ENCODE measurements around the gene GRK6. TPM values are rescaled to one million over a fixed set of nuclear protein-coding genes. Genes with fewer than 3 reads are reported as not detected.

GRK6 gene
- total RNA-seq, 1 donor from 2014 or later, result 28.7 TPM

DNA sequence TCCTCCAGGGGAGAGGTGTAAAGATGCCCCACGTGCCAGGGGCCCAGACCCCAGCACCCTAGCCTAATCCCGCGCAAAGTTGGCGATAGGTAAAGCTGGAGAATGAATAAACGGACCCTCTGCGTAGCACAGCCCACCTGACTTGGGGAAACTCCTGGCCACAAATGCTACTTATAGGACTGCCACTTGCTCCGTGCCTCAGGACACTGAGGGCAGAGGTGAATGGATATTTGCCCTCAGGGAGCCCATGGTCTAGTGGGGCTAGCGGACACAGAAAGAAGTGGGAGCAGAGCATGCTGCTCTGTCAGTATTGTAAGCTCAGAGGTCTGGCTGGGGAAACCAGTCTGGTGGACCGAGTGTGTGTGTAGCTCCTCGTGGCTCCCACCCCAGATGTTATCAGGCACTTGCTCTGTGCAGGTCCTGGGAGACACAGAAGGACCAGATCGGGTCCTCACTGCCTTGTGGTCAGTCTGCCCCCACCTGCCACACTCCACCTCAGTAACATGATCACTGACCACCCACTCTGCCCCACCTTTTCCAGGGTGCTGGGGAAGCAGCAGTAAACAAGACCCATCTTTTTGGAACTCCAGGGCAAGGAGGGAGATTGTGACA, 841 bp downstream of the GRK6 start:
- H3K36me3 ChIP-seq, result peaks cover 0 to 6% of the 10 kb centered on the region in 2 donors
- no peak for DNase-seq (ENCODE audit: extremely low spot score in 2 of 2)
- peak overlapping the region; percentile 89 to 95 for H3K4me3 ChIP-seq
- peaks cover 55% of the 10 kb centered on the region for H3K4me1 ChIP-seq
- TF ChIP-seq, protein P1, sequence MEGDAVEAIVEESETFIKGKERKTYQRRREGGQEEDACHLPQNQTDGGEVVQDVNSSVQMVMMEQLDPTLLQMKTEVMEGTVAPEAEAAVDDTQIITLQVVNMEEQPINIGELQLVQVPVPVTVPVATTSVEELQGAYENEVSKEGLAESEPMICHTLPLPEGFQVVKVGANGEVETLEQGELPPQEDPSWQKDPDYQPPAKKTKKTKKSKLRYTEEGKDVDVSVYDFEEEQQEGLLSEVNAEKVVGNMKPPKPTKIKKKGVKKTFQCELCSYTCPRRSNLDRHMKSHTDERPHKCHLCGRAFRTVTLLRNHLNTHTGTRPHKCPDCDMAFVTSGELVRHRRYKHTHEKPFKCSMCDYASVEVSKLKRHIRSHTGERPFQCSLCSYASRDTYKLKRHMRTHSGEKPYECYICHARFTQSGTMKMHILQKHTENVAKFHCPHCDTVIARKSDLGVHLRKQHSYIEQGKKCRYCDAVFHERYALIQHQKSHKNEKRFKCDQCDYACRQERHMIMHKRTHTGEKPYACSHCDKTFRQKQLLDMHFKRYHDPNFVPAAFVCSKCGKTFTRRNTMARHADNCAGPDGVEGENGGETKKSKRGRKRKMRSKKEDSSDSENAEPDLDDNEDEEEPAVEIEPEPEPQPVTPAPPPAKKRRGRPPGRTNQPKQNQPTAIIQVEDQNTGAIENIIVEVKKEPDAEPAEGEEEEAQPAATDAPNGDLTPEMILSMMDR (IDR thresholded peaks at IDR 0.05), result no peak
- TF ChIP-seq POLR2A (IDR thresholded peaks at IDR 0.05), result no peak
- TF ChIP-seq POLR2AphosphoS5 (IDR thresholded peaks at IDR 0.05; ENCODE audit: insufficient read depth in 1 of 2, low read depth in 1 of 2), result no peak
- intact Hi-C loops (cut with DNase I), result no loop called here
- no peaks in the 10 kb centered on the region for H3K9me3 ChIP-seq
- H3K27ac ChIP-seq, result peak overlapping the region; percentile 88
- H3K27me3 ChIP-seq, result no peaks in the 10 kb centered on the region

GRCh38 chr5:177427919-177428573, 1.6 kb downstream of the GRK6 start:
- Histone ChIP-seq H3K27ac (peak overlapping the region; percentile 20), H3K4me3 (peak overlapping the region; percentile 7 to 95), H3K36me3 (peaks cover 0 to 12% of the 10 kb centered on the region in 2 donors), H3K27me3 (no peaks in the 10 kb centered on the region), H3K4me1 (peaks cover 55% of the 10 kb centered on the region), H3K9me3 (no peaks in the 10 kb centered on the region)
- intact Hi-C loops (cut with DNase I), result no loop called here
- TF ChIP-seq POLR2A (IDR thresholded peaks at IDR 0.05) (no peak), POLR2AphosphoS5 (IDR thresholded peaks at IDR 0.05; ENCODE audit: insufficient read depth in 1 of 2, low read depth in 1 of 2) (no peak)
- TF ChIP-seq, protein P1 (IDR thresholded peaks at IDR 0.05), result no peak
- no peak for DNase-seq (ENCODE audit: extremely low spot score in 2 of 2)

DNA sequence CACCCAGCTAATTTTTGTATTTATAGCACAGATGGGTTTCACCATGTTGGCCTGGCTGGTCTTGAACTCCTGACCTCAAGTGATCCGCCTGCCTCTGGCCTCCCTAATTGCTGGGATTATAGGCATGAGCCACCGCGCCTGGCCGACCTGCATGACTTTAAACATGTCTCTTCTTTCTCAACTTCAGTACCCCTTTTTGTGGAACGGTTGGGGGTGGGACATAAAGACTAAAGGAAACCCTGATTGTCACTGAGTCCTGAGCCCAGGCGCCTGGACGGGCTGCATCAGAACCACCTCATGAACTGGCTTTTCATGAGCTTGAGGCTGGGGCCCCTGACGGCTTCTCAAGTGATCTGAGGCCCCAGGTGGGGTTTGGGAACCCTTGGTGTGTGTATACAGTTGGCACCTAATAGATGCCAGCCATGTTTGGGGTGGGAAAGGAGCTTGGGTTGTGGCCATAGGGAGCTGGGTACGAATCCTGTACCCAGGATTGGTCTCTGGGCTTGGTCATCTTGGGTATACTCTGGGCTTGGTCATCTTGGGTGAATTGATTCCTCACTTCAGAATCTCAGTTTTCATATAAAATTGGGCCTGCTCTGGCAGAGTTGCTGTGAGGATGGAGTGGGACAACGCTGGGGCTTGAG, 2.2 kb downstream of the GRK6 start:
- H3K4me3 ChIP-seq, result no peak overlapping the region
- H3K9me3 ChIP-seq, result no peaks in the 10 kb centered on the region
- no peaks in the 10 kb centered on the region for H3K27me3 ChIP-seq
- TF ChIP-seq POLR2A (IDR thresholded peaks at IDR 0.05), result no peak
- no peak for TF ChIP-seq POLR2AphosphoS5 (IDR thresholded peaks at IDR 0.05; ENCODE audit: insufficient read depth in 1 of 2, low read depth in 1 of 2)
- TF ChIP-seq, protein P1 (IDR thresholded peaks at IDR 0.05), result no peak
- peaks cover 0 to 18% of the 10 kb centered on the region in 2 donors for H3K36me3 ChIP-seq
- intact Hi-C loops (cut with DNase I), result no loop called here
- H3K4me1 ChIP-seq, result peaks cover 55% of the 10 kb centered on the region
- no peak for DNase-seq (ENCODE audit: extremely low spot score in 2 of 2)
- peak overlapping the region; percentile 20 for H3K27ac ChIP-seq

GRCh38 chr5:177429248-177430040, 3.0 kb downstream of the GRK6 start:
- intact Hi-C loops (cut with DNase I), result no loop called here

More at GRCh38 chr5:177429248-177430040, 3.0 kb downstream of the GRK6 start:
- Histone ChIP-seq H3K4me3 (no peak overlapping the region), H3K4me1 (peaks cover 55% of the 10 kb centered on the region), H3K36me3 (peaks cover 0 to 26% of the 10 kb centered on the region in 2 donors), H3K27ac (peak overlapping the region; percentile 20), H3K9me3 (no peaks in the 10 kb centered on the region), H3K27me3 (no peaks in the 10 kb centered on the region)
- no peak for DNase-seq (ENCODE audit: extremely low spot score in 2 of 2)
- TF ChIP-seq, protein P1 (IDR thresholded peaks at IDR 0.05), result no peak
- TF ChIP-seq POLR2AphosphoS5 (IDR thresholded peaks at IDR 0.05; ENCODE audit: insufficient read depth in 1 of 2, low read depth in 1 of 2) (no peak), POLR2A (IDR thresholded peaks at IDR 0.05) (no peak)

Measured in vagina (tissue), 2 donors.